Embryonic facial prominence (tissue), 1 donor: ENCODE results near the gene WDR12.
"Not testable (repeated sequence)": the region's sequence is repeated elsewhere in the genome, so short reads cannot be mapped to it uniquely, and the experiment has no call there.

Source experiments
- DNase-seq: peaks from one replicate; pipeline ENCODE4 v3.0.0-alpha.2; 2016; ENCODE audit errors: extremely low spot score

WDR12 gene

GRCh38 chr2:202911512-202912341, at the start of gene WDR12, which contains the start of gene CARF:
TSS of gene WDR12 (minus strand) at chr2:202911673. CDS start at chr2:202911476, 197 bp downstream.
TSS of gene CARF (plus strand) at chr2:202912275. CDS start at chr2:202941903, 29,628 bp downstream.
- DNase-seq = peak; percentile 93

GRCh38 chr2:202960524-202960923, 49.1 kb upstream of the WDR12 start:
- DNase-seq = no peak

GRCh38 chr2:202950592-202950991, 39.1 kb upstream of the WDR12 start:
- DNase-seq = no peak

- not testable (repeated sequence) for DNase-seq
These were observed 37.9 kb upstream of the WDR12 start for GRCh38 chr2:202949333-202949732.

- DNase-seq = no peak
These were observed 34.0 kb upstream of the WDR12 start for GRCh38 chr2:202945497-202945896.

DNA sequence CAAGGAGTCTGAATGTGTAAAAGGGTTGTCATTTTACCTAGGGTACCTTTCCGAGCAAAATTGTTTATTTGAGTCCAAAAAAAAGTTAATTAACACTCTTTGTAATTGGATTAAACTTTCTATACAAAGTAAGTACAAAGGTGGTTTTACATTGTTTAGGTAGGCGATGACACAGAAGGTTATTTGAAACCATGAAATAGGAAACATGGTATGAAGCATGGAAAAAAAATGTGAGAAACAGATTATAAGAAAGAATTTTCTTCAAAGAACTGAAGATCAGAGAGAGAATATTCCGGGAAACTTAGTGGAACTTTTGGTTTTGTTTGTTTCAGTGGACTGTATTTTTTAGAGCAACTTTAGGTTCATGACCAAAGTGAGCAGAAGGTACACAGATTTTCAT, 33.3 kb upstream of the WDR12 start:
- DNase-seq = no peak

- no peak for DNase-seq
These were observed 32.9 kb upstream of the WDR12 start for GRCh38 chr2:202944408-202944807.

- DNase-seq = no peak
These were observed 30.3 kb upstream of the WDR12 start for GRCh38 chr2:202941771-202942170.

- DNase-seq = no peak
These were observed 27.5 kb upstream of the WDR12 start for GRCh38 chr2:202938960-202939359.

DNA sequence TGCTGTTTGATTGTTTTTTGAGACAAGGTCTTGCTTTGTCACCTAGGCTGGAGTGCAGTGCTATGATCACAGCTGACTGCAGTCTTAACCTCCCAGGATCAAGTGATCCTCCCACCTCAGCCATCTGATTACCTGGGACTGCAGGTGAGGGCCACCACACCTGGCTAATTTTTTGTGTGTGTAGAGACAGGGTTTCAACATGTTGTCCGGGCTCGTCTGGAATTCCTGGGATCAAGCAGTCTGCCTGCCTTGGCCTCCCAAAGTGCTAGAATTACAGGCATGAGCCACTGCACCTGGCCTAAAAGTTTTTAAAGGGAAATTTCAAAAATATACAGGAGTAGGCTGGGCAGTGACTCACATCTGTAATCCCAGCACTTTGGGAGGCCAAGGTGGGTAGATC, 23.0 kb upstream of the WDR12 start:
- no peak for DNase-seq

GRCh38 chr2:202933958-202934357, 22.5 kb upstream of the WDR12 start:
- no peak for DNase-seq

- no peak for DNase-seq
These were observed 21.7 kb upstream of the WDR12 start for GRCh38 chr2:202933139-202933510.

DNA sequence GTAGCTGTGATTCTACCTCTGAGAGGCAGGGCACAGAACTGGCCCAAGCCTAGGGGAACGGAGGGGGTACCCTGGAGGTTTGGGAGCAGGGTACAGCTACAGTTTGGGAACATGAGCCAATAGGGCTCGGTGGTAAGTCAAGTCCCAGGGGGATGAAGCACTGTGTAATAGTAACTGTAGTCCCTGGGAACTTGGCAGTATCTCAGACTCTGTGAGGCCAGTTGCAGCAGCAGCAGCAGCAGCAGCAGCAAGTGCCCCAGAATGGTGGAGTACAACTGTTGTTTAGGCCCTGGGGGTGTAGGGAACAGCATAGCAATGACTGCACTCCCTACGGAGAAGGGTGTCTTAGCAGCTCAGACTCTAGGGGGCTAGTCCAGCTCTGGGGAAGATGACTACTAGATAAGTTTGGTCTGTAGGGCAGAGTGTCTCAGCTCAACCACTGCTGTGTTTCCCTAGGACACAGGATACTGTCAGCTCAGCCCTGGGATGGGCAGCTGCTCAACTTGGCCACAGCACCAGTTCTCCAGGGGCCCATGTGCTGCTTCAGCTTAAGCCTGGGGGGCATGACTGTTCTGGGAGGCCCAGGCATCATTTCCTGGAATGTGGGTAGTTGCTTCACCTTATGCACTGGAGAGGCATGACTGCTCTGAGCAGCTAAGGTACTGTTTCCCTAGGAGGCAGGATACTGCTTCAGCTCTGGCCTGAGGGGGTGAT, 21.1 kb upstream of the WDR12 start:
- DNase-seq = no peak

- DNase-seq = no peak
These were observed 7.4 kb upstream of the WDR12 start for GRCh38 chr2:202918860-202919259.

- DNase-seq = not testable (repeated sequence)
These were observed 1.1 kb upstream of the WDR12 start for GRCh38 chr2:202912342-202913201.

GRCh38 chr2:202911203-202911511, 316 bp downstream of the WDR12 start:
- DNase-seq = no peak

DNA sequence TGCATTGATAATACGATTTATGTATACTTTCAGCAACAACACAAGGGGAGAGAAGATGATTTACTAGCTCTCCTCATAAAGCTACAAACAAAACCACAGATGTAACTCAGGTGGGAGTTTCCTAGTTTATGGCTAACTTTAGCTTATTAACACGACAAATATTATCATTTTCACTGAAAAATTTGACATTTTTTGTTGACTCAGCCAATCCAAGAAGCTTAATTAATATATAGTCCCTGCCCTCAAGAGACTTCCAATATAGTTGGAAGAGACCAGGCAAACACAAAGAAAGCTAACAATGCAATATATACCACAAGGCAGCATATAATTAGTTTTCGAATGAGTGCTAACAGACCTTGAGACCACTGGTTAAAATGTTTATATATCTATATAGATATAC, 775 bp downstream of the WDR12 start:
- DNase-seq = no peak

- not testable (repeated sequence) for DNase-seq
These were observed 1.2 kb downstream of the WDR12 start for GRCh38 chr2:202910250-202910649.

DNA sequence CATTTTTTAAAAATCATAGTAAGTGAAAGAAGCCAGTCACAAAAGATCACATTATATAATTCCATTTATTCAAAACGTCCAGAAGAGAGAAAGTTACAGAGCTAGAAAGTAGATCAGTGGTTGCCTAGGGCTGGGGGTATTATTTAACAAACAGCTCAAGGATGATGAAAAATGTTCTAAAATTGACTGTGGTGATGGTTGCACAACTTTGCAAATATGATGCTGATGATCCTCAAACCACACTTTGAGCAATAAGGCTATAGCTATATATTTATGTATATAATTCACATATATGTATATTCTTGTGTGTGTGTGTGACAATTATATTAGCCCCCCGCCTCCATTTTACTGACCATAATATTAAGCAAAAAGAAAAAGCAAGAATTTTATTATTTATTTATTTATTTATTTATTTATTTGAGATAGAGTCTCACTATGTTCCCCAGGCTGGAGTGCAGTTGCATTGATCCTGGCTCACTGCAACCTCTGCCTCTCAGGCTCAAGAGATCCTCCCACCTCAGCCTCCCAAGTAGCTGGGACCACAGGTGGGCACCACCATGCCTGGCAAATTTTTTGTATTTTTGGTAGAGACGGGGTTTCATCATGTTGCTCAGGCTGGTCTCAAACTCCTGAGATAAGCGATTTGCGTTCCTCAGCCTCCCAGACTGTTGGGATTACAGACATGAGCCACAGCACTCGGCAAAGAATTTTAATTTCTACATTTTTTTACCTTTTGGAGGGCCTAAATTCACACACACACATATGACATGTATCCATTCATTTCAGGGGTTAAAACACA, 1.9 kb downstream of the WDR12 start:
- DNase-seq = no peak

- no peak for DNase-seq
These were observed 3.3 kb downstream of the WDR12 start for GRCh38 chr2:202908186-202908585.

DNA sequence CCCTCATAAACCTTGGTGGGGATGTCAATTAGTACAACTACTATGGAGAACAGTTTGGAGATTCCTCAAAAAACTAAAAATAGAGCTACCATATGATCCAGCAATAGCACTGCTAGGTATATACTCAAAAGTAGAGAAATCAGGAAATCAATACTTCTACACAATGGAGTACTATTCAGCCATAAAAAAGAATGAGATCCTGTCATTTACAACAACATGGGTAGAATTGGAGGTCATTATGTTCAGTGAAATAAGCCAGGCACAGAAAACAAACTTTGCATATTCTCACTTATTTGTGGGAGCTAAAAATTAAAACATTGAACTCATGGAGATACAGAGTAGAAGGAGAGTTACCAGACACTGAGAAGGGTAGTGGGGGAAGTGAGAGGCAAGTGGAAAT, 6.0 kb downstream of the WDR12 start:
- not testable (repeated sequence) for DNase-seq
